Fibroblast of lung (primary cell): ENCODE results near the gene LMO1. TPM values are rescaled to one million over a fixed set of nuclear protein-coding genes. Genes with fewer than 3 reads are reported as not detected.
A peak's percentile ranks its signal among the peaks of the same experiment; 100 is the strongest.

ENCODE experiments used
- DNase-seq, 2 donors: peaks; one replicate each; pipeline versions ENCODE4 v3.0.0 to v3.0.0-alpha.2; 2010; ENCODE audit warnings: low read depth in 2 of 2
- H2AFZ ChIP-seq: 2 replicates; pipeline ENCODE4 v1.5.1; 2012; ENCODE audit warnings: low read length, control low read depth, inconsistent platforms
- H3K27ac ChIP-seq: 2 replicates; pipeline ENCODE4 v1.5.1; 2011; ENCODE audit warnings: low read length, control low read depth; ENCODE audit not compliant: insufficient read depth
- H3K27me3 ChIP-seq: 2 replicates; pipeline ENCODE4 v1.5.1; 2011; ENCODE audit warnings: mild to moderate bottlenecking, low read length; ENCODE audit not compliant: control insufficient read depth, insufficient read depth
- H3K36me3 ChIP-seq: 2 replicates; pipeline ENCODE4 v1.5.1; 2011; ENCODE audit warnings: low read length; ENCODE audit not compliant: control insufficient read depth, insufficient read depth
- H3K4me1 ChIP-seq: 2 replicates; pipeline ENCODE4 v1.5.1; 2011; ENCODE audit warnings: low read length; ENCODE audit not compliant: control insufficient read depth, insufficient read depth; ENCODE audit errors: extremely low read depth
- H3K4me2 ChIP-seq: 2 replicates; pipeline ENCODE4 v1.5.1; 2011; ENCODE audit warnings: low read length, control low read depth; ENCODE audit not compliant: insufficient read depth; ENCODE audit errors: extremely low read depth
- H3K4me3 ChIP-seq, 4 experiments: fragments of 200-600 bp in 1 of 4; sonication (generic) in 1 of 4; replicated peaks in 1 of 4; 2 replicates each; pipeline ENCODE4 v1.5.1; 2011 to 2016; ENCODE audit warnings: low read length in 4 of 4, low read depth in 3 of 4, mild to moderate bottlenecking in 3 of 4, control low read depth in 2 of 4, inconsistent platforms in 1 of 4, mixed read lengths in 1 of 4; ENCODE audit not compliant: insufficient read depth in 1 of 4; ENCODE audit errors: control extremely low read depth in 1 of 4
- H3K79me2 ChIP-seq: 2 replicates; pipeline ENCODE4 v1.5.1; 2012; ENCODE audit warnings: mild to moderate bottlenecking, low read length, inconsistent platforms; ENCODE audit not compliant: control insufficient read depth, insufficient read depth
- H3K9ac ChIP-seq: 2 replicates; pipeline ENCODE4 v1.5.1; 2011; ENCODE audit warnings: mild to moderate bottlenecking, low read length, control low read depth; ENCODE audit not compliant: insufficient read depth
- H3K9me3 ChIP-seq: 2 replicates; pipeline ENCODE4 v1.5.1; 2012; ENCODE audit warnings: low read depth, low read length; ENCODE audit not compliant: control insufficient read depth, insufficient read depth
- H4K20me1 ChIP-seq: 2 replicates; pipeline ENCODE4 v1.5.1; 2011; ENCODE audit warnings: low read length; ENCODE audit not compliant: control insufficient read depth, insufficient read depth; ENCODE audit errors: extremely low read depth
- CTCF ChIP-seq, 2 donors: IDR thresholded peaks in 1 of 2; conservative IDR thresholded peaks in 1 of 2; 1 replicate in 1 of 2; 2 replicates in 1 of 2; pipeline ENCODE4 v1.5.1; 2011 to 2012; ENCODE audit warnings: low read length in 2 of 2, control low read depth in 1 of 2, inconsistent platforms in 1 of 2, low read depth in 1 of 2, mild to moderate bottlenecking in 1 of 2
- EZH2 ChIP-seq: IDR thresholded peaks from 2 replicates; pipeline ENCODE4 v1.5.1; 2012; ENCODE audit warnings: low read length, control low read depth, mild to moderate bottlenecking; ENCODE audit errors: missing control alignments
- polyA plus RNA-seq, 2 donors: library from polyadenylated mRNA; depleted of rRNA in 1 of 2; stranded (reverse) in 1 of 2; unstranded in 1 of 2; fragments of >200 nt; gene quantifications; 2 replicates each; pipeline ENCODE4 v1.2.1, GENCODE V29; 2011 to 2012; ENCODE audit warnings: missing spikeins in 1 of 2
- total RNA-seq: library from RNA; depleted of rRNA; stranded (reverse); fragments of >200 nt; gene quantifications from 2 replicates; pipeline ENCODE4 v1.2.1, GENCODE V29; 2014

LMO1 gene
- total and polyA plus RNA-seq, 2 donors (not counting 1 experiment from before 2014, with no cell fraction given), result not detected

DNA sequence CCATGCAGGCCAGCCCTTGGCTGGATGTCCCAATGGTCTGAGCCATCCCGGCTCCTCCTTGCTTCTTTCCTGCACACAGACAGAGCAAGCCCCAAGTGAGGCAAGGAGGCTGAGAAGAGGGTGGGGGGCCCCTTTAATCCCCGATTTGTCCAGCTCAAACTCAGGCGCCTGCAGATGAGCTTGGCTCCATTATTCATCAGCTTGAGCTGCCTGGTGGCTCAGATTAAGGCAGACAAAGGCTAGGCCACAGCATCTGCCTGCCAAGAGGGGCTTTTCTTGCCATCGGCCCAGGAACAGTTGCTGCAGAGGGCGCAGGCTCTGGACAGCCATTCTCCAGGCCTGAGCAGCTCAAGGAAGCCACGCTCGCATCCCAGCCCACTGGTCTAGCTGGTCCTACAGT lies 35.4 kb downstream of the LMO1 start:
- no peak for TF ChIP-seq EZH2
- no peak for TF ChIP-seq CTCF (conservative IDR thresholded peaks at IDR 0.05 in 1 of 2, IDR thresholded peaks at IDR 0.05 in 1 of 2; ENCODE audit: low read depth in 1 of 2, low read length in 2 of 2)
- no peaks in the 10 kb centered on the region for H3K27me3 ChIP-seq
- DNase-seq, result no peak

GRCh38 chr11:8227156-8228152 lies 36.2 kb downstream of the LMO1 start:
- H3K4me1 ChIP-seq, result no peaks in the 10 kb centered on the region
- DNase-seq, result peak in 1 of 2 donors; percentile 45

More for the DNA sequence above, 35.4 kb downstream of the LMO1 start:
- no peak overlapping the region for H3K9ac ChIP-seq
- H3K27ac ChIP-seq, result no peak overlapping the region
- no peaks in the 10 kb centered on the region for H3K79me2 ChIP-seq
- H3K4me2 ChIP-seq, result no peak overlapping the region
- no peak overlapping the region for H2AFZ ChIP-seq
- H3K4me1 ChIP-seq, result no peaks in the 10 kb centered on the region
- H3K9me3 ChIP-seq, result no peaks in the 10 kb centered on the region
- H3K4me3 ChIP-seq, result no peak overlapping the region
- no peaks in the 10 kb centered on the region for H4K20me1 ChIP-seq
- H3K36me3 ChIP-seq, result no peaks in the 10 kb centered on the region

More at GRCh38 chr11:8227156-8228152, 36.2 kb downstream of the LMO1 start:
- no peak overlapping the region for H3K4me3 ChIP-seq
- H3K27me3 ChIP-seq, result no peaks in the 10 kb centered on the region
- H3K4me2 ChIP-seq, result no peak overlapping the region
- TF ChIP-seq CTCF (conservative IDR thresholded peaks at IDR 0.05 in 1 of 2, IDR thresholded peaks at IDR 0.05 in 1 of 2; ENCODE audit: low read depth in 1 of 2, low read length in 2 of 2) (no peak), EZH2 (no peak)
- no peaks in the 10 kb centered on the region for H3K9me3 ChIP-seq
- no peaks in the 10 kb centered on the region for H3K79me2 ChIP-seq
- no peaks in the 10 kb centered on the region for H3K36me3 ChIP-seq
- H2AFZ ChIP-seq, result no peak overlapping the region
- no peaks in the 10 kb centered on the region for H4K20me1 ChIP-seq
- H3K27ac ChIP-seq, result no peak overlapping the region
- H3K9ac ChIP-seq, result no peak overlapping the region
